NCI-H524 treated with DMSO at 0.1 percent for 48 hours (cell line): ENCODE measurements around the gene SMLR1.
"Not testable (repeated sequence)": the region's sequence is repeated elsewhere in the genome, so short reads cannot be mapped to it uniquely, and the experiment has no call there.

Experiments
- DNase-seq: peaks from one replicate; lab custom pipeline; 2025; lab: John Stamatoyannopoulos, UW

Gene SMLR1

DNA sequence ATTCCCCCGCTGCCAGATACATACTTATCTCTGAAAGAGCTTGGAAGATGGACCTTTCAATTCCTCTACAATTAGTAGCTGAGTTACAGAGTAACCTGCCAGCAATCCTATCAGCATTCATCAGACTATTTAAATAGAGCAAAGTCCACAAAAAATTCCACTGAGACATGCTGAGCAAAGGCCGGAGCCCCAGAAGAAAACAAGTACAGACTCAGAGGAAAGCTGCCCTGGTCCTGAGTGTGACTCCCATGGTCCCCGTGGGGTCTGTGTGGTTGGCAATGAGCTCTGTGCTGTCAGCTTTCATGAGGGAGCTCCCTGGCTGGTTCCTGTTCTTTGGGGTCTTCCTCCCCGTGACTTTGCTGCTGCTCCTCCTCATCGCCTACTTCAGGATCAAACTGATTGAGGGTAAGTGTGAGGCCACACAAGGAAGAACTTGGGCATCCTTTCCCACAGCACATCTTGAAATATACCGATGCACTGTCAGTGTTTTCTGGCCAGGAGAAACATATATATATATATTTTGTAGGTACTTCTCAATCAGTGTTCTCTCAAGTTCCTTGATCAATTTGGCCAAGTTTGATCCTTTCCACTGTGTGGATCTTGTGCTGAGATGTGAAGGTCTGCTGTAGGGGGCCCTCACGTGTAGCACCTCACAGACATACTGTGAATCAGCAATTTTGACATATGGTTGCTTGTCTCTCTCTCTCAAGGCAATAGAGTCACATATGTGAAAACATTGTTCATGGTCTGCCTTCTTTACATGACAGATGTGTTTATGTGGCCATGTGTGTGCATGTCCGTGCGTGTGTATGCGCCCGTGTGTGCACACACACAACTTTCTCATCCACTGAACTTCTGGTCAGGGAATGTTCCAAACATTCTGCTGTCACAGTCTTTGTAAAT lies at the start of gene SMLR1:
SMLR1 (plus strand) TSS at position 160 of the 903 bp plus-strand sequence; CDS start at position 168, 8 bp downstream.
- DNase-seq = no peak

DNA sequence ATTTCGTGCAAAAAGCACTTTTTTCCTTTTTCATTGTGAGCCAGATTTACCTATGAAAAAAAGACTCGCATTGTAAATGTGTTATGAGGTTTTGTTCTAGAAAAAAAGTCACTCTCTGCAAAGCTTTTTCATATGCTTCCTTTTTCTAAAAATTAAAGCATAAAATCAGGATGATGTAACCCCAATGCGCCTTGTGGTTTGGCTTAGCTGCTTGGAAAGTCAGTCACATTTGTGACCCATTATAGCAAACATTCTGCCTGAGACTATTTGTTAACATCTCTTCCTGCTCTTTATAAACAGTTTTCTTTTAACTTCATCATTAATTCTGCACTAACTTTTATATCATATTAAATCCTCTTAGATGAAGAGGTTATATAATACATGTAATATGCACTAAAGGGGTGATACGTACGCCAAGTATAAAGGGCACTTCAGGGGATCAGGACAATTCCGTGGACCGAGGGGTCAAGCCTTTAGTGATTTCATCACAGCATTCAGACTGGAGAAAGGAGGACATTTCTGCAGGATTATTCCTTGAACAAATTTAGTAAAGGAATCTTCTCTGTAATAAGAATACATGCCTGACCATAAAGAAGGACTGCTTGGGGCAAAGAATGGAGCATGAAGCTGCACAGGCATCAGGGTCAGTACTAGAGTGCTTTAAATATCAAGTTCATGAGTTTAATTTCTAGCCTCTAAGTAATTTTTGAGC lies 48.1 kb upstream of the SMLR1 start:
- no peak for DNase-seq

DNA sequence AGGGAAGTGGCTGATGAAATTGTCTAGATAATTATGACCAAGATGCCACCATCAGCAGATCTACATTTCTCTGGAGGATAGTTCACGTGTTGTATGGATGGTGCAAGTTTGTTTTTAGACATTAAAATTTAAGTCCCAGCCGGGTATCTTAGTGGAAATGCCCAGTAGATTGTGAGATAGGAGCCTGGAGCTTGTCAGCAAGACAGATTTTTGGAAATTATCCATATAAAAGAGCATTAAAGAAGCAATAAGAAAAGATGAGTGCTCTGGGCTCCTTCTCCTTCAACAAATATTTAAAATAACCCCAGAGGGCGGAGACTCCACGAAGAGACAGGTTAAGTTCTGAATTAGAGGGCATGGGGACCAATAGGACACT lies 47.6 kb upstream of the SMLR1 start:
- DNase-seq = no peak

DNA sequence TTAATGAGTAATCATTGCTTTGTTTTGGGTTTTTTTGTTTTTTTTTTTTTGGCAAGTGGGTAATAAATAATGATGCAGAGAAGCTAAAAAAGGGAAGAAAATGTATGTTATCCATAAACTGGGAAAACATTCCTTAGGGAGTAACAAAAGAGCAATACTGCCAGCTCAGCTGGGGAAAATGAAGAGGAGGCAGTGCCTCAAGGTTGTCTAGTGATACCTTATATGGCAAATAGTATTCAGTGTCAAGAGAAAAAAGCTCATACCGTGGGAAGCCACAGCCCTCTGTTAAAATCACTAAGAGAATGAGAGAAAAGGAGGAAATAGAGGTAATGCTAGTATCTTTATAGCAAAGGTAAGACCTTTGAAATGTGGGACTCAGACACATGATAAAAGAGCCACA lies 47.1 kb upstream of the SMLR1 start:
- DNase-seq = no peak

DNA sequence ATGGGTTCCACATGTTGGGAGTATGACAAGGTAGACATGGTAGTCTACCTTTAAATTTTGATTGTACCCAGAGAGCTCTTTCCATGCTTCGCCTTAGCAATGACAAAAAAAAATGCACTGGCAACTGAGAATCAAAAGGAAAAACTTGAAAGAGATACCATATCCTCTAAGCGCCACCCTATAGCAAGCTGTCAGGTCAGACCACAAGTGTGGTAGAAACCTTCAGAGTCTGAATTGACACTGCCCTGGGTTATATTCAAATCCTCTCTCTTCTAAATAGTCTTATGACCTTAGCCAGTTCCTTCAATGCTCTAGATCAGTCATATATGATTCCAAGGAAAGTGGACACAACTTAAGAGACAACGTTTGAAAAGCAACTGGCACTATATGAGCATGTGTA lies 45.6 kb upstream of the SMLR1 start:
- DNase-seq = no peak

DNA sequence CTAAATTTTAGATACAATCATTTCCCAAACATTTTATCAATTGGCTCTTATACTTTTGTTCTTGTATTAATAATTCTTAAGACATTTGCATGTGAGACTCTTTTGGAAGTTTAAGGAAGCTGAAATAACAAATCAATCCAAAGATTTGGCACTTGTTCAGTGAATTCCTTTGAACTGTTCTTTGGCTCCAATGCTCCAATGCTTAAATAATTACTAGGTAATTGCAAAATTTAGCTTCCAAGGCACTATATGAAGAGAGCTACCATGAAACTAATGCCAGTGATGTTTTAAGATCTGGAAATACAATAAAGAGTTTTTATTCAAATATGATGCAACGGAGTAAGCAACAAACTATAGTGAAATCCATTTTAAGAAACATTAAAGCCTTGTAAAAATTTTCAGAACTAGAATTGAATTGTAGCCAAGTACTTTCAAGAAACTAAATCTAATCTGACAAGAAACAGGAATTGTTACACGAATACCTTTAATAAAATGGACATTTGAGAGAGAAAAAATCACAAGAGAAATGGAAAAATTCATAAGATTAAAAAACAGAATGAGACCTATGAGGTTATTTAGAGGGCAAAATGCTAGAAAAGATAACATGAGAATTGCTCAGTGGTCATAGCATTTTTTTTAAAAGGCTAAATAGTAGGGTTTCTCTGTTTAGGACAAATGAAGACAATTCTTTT lies 43.6 kb upstream of the SMLR1 start:
- DNase-seq = no peak

DNA sequence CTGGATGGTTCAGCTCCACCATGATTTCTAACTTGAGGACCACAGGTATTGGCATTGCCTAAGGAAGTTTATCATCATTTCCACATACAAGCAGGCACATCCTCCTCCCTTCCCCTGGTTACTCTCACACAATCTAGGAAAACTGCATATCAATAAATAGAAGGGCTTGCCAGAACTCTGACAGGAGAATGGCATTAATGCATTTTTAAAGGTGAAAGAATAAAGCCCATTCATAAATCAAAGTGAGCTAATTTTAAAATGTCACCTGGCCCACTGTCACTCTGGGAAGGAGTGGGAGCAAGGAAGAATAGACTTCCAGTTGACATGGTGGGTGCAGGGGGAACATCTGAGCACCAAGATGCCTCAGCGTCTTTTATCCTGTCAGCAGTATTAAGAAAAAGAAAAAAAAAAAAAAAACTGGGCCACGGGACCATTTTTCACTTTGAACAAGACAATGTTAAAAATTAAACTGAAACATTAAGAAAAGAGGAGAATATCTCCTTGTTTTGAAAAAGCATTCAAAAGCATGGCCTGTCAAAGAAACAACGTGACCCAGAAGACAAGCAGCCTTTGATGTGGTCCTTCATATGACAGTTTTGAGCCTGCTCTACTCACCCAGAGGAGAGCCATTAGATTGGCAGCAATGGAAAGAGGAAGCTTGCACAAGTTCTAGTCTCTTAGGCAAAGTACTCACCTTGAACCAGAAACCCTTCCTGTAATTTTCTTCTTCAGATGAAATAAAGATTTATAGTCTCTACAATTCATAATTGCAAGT lies 39.3 kb upstream of the SMLR1 start:
- no peak for DNase-seq

DNA sequence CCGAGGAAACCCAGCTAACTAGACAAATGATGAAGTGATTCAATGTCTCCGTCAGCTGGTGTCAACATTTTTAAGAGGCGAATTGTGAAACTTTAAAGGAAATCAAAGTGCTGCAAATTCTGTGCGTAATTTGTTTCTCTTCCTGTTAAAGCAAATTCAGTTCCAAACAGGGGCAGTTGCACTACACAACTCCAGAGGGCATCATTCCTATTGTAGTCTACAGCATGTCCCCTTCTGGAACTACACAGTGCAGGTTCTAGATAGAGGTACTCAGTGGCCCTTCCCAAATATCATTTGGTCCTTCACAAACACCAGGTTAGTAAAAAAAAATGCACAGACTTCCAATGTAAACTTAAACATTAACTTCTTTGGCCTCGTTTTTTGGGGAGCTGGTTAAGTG lies 38.3 kb upstream of the SMLR1 start:
- DNase-seq = no peak

DNA sequence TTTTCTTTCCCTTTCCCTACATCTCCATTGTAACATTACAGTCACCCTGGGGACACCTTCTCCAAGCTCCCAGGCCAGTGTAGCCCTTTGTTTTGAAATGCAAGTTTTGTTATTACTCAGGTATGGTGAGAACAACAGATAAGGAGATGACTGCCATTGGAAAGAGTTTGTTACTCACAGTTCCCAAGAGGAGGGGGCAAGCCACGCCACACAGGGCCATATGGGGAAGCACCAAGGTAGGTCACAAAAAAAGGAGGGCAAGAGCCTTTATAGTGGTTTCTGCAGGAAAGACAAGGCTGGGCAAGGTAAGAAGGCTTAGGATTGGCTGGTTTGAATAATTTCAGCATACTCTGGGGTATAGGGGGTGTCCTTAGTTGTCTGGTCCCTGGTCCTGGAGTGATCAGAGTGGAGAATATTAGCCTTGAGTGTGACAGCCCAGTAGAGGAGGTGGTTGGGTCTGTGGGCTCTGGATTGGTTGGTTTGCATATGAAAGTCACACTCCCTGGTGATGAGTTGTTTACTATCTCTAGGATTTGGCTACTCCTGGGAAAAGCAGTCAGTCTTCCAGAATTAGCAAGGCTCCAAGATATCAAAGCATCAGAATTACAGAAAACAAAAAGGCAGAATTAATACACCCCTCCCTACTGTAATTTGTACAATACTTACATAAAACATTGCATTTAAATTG lies 33.1 kb upstream of the SMLR1 start:
- DNase-seq = no peak

DNA sequence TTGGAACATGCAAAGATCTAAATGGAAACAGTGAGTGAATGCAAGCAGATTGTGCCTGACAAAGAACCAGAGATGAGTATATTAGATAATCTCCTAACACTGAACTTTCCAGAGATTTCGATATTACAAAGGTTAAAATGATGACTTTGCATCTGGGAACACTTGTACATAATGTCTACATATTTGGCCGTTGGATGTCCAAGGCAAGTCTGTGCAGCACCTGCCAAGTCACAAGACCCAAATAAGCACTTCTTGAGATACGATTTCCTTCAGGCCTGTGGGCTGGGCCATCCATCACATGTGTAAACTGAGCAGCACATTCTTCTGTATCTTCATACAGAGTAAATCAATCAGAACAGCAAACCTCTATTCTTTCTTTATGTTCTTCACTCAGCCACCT lies 32.5 kb upstream of the SMLR1 start:
- DNase-seq = no peak

DNA sequence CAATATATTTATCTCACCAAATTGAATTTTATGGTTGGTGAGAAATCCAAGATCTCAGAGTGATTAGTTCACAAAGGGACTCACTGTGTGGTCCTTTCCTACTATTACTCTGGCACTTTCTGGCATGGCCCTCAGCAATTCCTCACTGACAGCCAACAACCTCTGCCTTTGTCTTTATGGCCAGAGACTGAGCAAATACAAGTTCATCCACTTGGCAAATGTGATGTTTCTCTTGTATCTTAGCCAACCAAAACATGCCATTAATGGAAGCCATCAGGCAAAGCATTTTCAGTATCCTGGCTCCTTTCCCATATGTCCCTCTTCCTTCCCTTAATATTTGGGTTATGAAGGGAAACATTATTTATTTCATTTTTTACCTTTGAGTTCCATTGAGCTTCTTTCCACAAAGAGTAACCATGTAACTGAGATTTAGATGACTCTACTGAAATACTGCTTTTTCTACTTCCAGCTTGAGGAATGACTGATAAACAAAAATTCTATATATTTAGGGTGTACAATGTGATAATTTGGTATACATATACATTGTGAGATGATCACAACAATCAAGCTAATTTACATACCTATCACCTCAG lies 30.8 kb upstream of the SMLR1 start:
- no peak for DNase-seq

DNA sequence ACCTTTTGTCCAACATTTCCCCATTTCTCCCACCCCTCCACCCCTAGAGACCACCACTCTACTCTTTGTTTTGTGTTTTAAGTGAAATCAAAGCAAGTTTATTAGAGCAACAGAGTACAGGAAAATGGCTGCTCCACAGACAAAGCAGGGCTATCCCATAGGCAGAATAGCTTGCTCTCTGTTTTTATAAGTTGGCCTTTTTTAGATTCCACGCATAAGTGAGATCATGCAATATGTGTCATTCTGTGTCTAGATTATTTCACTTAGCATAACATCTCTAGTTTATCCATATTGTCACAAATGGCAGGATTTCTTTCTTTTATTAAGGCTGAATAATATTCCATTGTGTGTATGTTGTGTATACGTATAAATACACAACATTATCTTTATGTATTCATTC lies 30.1 kb upstream of the SMLR1 start:
- DNase-seq = no peak

DNA sequence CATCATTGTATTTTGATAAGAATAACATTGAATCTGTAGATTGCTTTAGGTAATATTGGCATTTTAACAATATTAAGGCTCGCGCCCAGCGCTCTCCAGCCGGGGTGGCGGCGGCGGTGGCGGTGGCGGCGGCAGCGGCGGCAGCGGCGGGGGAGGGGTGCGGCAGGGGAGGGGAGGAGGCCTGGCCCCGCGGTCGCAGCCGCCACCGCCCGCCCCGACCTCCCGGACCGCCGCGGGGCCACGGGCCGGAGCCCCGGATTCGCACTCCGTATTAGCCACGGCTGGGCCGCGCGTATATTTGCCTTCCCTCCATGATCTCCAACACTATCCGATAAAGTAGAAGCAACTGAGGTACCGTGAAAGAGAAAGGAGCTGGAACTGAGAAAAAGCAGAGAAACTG lies 25.8 kb upstream of the SMLR1 start:
- not testable (repeated sequence) for DNase-seq

DNA sequence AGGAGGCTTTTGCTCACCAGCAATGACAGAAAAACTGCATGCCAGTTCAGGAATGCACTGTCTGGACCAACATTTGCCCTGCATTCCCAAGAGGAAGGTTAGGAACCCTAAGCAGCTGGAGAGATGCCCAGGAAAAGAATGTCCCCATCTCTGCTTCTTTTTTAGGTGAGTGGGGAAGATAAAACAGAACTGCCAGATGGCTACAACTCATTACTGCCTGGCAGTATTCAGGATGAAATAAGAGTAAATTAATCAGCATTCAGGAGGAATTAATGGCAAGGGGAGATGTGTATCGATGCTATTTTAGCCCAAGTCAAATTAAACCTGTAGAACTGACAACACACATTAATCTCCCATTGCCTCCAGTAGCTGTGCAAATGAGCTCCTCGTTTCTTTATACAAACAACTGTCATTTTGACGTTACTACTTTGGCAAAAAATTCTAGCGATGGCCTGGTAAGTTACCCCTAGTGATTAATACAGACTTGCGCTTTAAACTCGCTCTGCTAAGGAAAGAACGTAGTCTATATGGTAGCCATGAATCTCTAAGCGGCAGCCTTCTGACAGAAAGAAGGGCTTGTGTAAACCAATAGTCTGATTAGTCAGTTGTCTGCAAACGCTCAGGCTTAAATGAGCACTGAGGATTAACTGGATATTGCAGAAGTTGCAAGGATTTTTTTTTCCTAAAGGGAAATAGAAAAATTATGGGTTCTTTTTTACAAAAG lies 16.7 kb upstream of the SMLR1 start:
- DNase-seq = peak; percentile 98

DNA sequence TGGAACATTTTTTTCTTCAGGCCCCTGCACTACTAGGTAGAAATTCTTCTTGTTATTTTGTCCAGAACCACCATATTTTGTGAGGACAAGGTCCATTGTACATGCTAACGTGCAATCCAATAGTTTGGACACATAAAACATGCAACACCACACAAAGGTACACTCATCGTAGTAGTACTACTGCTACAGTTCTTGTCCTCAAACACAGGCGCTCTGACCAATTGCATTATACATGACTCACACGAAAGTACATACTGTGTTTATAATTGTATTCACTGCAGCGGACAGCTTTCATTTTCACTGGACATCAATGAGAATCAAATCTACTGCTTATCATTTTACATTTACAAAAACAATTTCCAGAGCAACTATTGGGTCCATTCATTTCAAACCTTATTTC lies 15.3 kb upstream of the SMLR1 start:
- DNase-seq = no peak

DNA sequence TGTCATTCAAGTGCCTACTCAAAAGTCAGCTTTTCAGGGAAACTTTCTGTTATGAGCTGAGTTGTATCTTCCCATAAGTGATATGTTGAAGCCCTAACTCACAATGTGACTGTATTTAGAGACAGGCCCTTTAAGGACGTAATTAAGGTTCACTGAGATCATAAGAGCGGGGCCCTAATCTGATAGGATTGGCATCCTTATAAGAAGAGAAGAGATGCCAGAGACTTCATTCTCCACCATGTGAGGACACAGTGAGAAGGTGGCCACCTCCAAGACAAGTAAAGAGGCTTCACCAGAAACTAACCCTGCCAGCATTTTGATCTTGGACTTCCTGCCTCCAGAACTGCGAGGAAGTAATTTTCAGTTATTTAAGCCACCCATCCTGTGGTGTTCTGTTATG lies 12.7 kb upstream of the SMLR1 start:
- DNase-seq = no peak

DNA sequence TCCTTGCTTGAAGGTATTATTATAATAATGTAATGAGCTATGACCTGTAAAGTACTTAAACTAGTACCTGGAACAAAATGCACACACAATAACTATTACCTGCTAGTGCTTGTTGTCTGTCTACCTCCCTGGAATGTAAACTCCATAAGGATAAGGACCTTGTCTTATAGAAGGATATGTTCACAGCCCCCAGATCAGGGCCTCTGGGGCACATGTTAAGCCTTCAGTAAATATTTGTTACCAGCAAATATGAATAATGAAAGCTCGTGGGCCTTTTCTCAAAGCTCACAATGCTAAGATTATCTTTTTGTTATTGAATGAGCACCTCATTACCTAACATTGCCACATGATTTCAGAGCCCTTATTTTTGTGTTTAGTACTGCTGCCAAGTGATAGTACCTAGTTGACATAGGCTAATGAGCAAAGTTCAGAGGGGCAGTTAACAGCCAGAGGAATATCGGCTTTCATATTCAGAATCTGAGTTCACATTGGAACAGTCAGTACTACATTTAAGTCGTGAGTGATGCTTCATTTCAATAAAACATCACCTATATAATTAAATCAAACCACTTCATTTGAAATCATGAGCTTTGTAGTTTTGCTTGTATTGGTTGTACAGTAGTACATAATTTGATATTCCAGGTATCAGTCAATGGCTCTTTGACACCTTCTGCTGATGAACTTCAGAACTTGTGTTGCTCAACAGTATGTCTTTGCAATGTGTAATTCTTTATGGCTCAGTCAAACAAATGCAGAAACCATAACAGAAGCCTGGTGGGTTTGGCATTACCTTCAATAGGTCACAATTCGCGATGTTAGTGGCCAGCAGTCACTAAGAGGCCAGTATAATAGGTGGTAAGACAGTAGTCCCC lies 11.8 kb upstream of the SMLR1 start:
- DNase-seq = no peak

DNA sequence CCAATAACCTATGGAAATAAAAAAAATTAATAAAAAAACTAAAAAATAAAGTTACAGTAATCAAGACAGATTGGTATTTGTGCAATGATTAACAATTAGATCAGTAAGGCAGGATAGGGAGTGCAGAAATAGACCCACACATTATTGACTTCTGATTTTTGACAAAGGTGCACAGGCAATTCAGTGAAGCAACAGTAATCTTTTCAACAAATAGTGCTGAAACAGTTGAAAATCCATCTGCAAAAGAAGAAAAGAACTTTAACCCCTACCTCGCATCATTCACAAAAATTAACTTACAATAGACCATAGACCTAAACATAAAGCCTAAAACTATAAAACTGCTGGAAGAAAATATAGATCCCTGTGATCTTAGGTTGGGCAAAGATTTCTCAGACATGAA lies 4.5 kb upstream of the SMLR1 start:
- no peak for DNase-seq

DNA sequence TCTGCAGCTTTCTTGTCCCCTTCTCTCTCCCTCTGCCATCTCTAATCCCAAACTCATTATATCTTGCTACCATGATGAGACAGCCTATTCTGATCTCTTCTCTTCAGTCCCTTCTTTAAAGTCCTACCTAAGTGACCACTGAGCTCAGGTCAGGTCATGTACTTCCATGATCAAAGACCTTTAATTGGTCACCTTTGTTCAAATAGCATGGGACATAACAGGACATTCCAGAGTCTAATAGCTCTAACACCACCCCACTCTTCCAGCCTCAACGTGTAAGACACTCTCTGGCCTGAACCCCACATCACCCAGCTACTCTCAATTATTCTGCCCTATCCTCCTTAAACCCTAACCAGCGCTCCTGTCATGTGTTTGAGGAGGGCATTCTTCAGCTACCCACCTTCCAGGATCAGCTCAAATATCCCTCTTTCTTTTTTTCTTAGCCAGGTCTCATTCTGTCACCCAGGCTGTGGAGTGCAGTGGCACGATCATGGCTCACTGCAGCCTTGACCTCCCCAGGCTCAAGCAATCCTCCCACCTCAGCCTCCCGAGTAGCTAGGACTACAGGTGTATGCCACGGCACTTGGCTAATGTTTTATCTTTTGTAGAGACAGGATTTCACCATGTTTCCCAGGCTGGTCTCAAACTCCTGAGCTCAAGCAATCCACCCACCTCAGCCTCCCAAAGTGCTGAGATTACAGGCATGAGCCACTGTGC lies 2.1 kb upstream of the SMLR1 start:
- DNase-seq = no peak
